ENCODE results near the gene ZNF358. TPM values are rescaled to one million over a fixed set of nuclear protein-coding genes. Genes with fewer than 3 reads are reported as not detected.

The ZNF358 gene
- total and polyA plus RNA-seq, 2 donors (not counting 3 experiments of a cell fraction or from before 2014, with no cell fraction given), result 51.2 to 83.2 TPM

- Histone ChIP-seq H3K9me3 (replicated peaks; ENCODE audit: control insufficient read depth, insufficient read depth, low read length) (no peaks in the 10 kb centered on the region), H4K20me1 (replicated peaks; ENCODE audit: control insufficient read depth, extremely low read depth, insufficient read depth, low read length) (no peaks in the 10 kb centered on the region), H3K27ac (ENCODE audit: insufficient read depth, low read depth, low read length) (no peak overlapping the region), H3K4me1 (ENCODE audit: control insufficient read depth, extremely low read depth, insufficient read depth, low read length) (no peaks in the 10 kb centered on the region), H3K36me3 (ENCODE audit: control insufficient read depth in 2 of 2, extremely low read depth in 1 of 2, insufficient read depth in 2 of 2, low read length in 2 of 2) (no peaks in the 10 kb centered on the region), H3K9me1 (replicated peaks; ENCODE audit: control insufficient read depth, extremely low read depth, insufficient read depth, low read length) (no peaks in the 10 kb centered on the region), H3K27me3 (ENCODE audit: control insufficient read depth in 2 of 2, insufficient read depth in 2 of 2, low read length in 2 of 2) (no peaks in the 10 kb centered on the region), H2AFZ (ENCODE audit: low read depth, low read length) (no peak overlapping the region), H3K4me2 (ENCODE audit: insufficient read depth, low read length) (no peak overlapping the region), H3K79me2 (ENCODE audit: control insufficient read depth, insufficient read depth, low read length) (no peaks in the 10 kb centered on the region), H3K9ac (replicated peaks; ENCODE audit: extremely low read depth, insufficient read depth, low read length) (no peak overlapping the region), H3K4me3 (replicated peaks in 1 of 3; ENCODE audit: insufficient read depth in 1 of 3, low read depth in 1 of 3, low read length in 3 of 3) (no peak overlapping the region)
- no peak for FAIRE-seq
- ChIA-PET POLR2A (no interaction called here), CTCF (interaction anchor here (1.0 kb wide), 1 partner anchor 21 kb away, joined by 4 read pairs; a partner anchor contains a TSS)
- no peak for DNase-seq (ENCODE audit: low read depth, low spot score)
- intact Hi-C loops (cut with micrococcal nuclease), result no loop called here
- no TSS peak for BruUV-seq (replicated peaks)
- TF ChIP-seq MAX (IDR thresholded peaks at IDR 0.05; ENCODE audit: insufficient read depth, insufficient read length) (no peak), GATA2 (IDR thresholded peaks at IDR 0.05; ENCODE audit: insufficient read depth, insufficient read length, low read depth, low read length) (no peak), EZH2 (IDR thresholded peaks at IDR 0.05; ENCODE audit: borderline replicate concordance, low read depth, low read length, severe bottlenecking) (no peak), MYC (IDR thresholded peaks at IDR 0.05; ENCODE audit: low read depth, low read length) (no peak), POLR2A (IDR thresholded peaks at IDR 0.05; ENCODE audit: low read depth, low read length) (no peak), POLR2AphosphoS5 (IDR thresholded peaks at IDR 0.05; ENCODE audit: insufficient read depth, low read depth, low read length) (no peak), JUN (IDR thresholded peaks at IDR 0.05; ENCODE audit: borderline replicate concordance, insufficient read depth, insufficient read length, low read depth) (no peak), FOS (IDR thresholded peaks at IDR 0.05; ENCODE audit: borderline replicate concordance, insufficient read depth, low read length) (no peak)
- TF ChIP-seq, protein P1, sequence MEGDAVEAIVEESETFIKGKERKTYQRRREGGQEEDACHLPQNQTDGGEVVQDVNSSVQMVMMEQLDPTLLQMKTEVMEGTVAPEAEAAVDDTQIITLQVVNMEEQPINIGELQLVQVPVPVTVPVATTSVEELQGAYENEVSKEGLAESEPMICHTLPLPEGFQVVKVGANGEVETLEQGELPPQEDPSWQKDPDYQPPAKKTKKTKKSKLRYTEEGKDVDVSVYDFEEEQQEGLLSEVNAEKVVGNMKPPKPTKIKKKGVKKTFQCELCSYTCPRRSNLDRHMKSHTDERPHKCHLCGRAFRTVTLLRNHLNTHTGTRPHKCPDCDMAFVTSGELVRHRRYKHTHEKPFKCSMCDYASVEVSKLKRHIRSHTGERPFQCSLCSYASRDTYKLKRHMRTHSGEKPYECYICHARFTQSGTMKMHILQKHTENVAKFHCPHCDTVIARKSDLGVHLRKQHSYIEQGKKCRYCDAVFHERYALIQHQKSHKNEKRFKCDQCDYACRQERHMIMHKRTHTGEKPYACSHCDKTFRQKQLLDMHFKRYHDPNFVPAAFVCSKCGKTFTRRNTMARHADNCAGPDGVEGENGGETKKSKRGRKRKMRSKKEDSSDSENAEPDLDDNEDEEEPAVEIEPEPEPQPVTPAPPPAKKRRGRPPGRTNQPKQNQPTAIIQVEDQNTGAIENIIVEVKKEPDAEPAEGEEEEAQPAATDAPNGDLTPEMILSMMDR (IDR thresholded peaks at IDR 0.05; ENCODE audit: extremely low read depth in 1 of 2, insufficient read depth in 1 of 2, low read depth in 1 of 2, low read length in 2 of 2), result no peak
- dilution Hi-C loops (cut with MboI; ENCODE audit: extremely low pct_ligation_motif_present, low sequenced_read_pairs), result no loop called here
These were observed 39.0 kb upstream of the ZNF358 start for GRCh38 chr19:7476777-7477494.
